ENCODE results near the gene CGB2.
"Not testable (repeated sequence)": the region's sequence is repeated elsewhere in the genome, so short reads cannot be mapped to it uniquely, and the experiment has no call there.

The CGB2 gene

GRCh38 chr19:49017666-49018351 is 13.9 kb upstream of the CGB2 start:
- H3K27ac Mint-ChIP-seq, result no peak overlapping the region
- peak overlapping the region; percentile 85 for H3K4me3 Mint-ChIP-seq
- H3K36me3 Mint-ChIP-seq (ENCODE audit: low read depth), result peaks cover 18% of the 10 kb centered on the region
- peaks cover 14% of the 10 kb centered on the region for H3K4me1 Mint-ChIP-seq (ENCODE audit: low read depth)
- no peaks in the 10 kb centered on the region for H3K9me3 Mint-ChIP-seq
- H3K27me3 Mint-ChIP-seq (ENCODE audit: low read depth), result peaks cover 30% of the 10 kb centered on the region

GRCh38 chr19:49018388-49019241 is 13.1 kb upstream of the CGB2 start:
- Mint-ChIP-seq H3K27ac (peak overlapping the region; percentile 15), H3K4me3 (peak overlapping the region; percentile 85), H3K4me1 (ENCODE audit: low read depth) (peaks cover 14% of the 10 kb centered on the region), H3K36me3 (ENCODE audit: low read depth) (peaks cover 18% of the 10 kb centered on the region), H3K27me3 (ENCODE audit: low read depth) (peaks cover 30% of the 10 kb centered on the region)
- not testable (repeated sequence) for H3K9me3 Mint-ChIP-seq

GRCh38 chr19:49019242-49019932 is 12.3 kb upstream of the CGB2 start:
- Mint-ChIP-seq H3K4me1 (ENCODE audit: low read depth) (peaks cover 14% of the 10 kb centered on the region), H3K27me3 (ENCODE audit: low read depth) (peaks cover 30% of the 10 kb centered on the region), H3K9me3 (no peaks in the 10 kb centered on the region), H3K36me3 (ENCODE audit: low read depth) (peaks cover 13% of the 10 kb centered on the region), H3K4me3 (peak overlapping the region; percentile 85), H3K27ac (peak overlapping the region; percentile 71)

- Mint-ChIP-seq H3K36me3 (ENCODE audit: low read depth) (peaks cover 13% of the 10 kb centered on the region), H3K9me3 (no peaks in the 10 kb centered on the region), H3K27ac (no peak overlapping the region), H3K4me1 (ENCODE audit: low read depth) (peaks cover 14% of the 10 kb centered on the region), H3K27me3 (ENCODE audit: low read depth) (peaks cover 30% of the 10 kb centered on the region), H3K4me3 (no peak overlapping the region)
Observed at GRCh38 chr19:49020342-49020741, 11.3 kb upstream of the CGB2 start.

GRCh38 chr19:49020931-49021895 is 10.5 kb upstream of the CGB2 start:
- peaks cover 14% of the 10 kb centered on the region for H3K4me1 Mint-ChIP-seq (ENCODE audit: low read depth)
- H3K36me3 Mint-ChIP-seq (ENCODE audit: low read depth), result peaks cover 8% of the 10 kb centered on the region
- no peaks in the 10 kb centered on the region for H3K9me3 Mint-ChIP-seq
- no peak overlapping the region for H3K4me3 Mint-ChIP-seq
- H3K27me3 Mint-ChIP-seq (ENCODE audit: low read depth), result peaks cover 30% of the 10 kb centered on the region
- no peak overlapping the region for H3K27ac Mint-ChIP-seq

- Mint-ChIP-seq H3K27ac (no peak overlapping the region), H3K9me3 (no peaks in the 10 kb centered on the region), H3K4me1 (ENCODE audit: low read depth) (peaks cover 14% of the 10 kb centered on the region), H3K4me3 (no peak overlapping the region), H3K36me3 (ENCODE audit: low read depth) (peaks cover 4% of the 10 kb centered on the region), H3K27me3 (ENCODE audit: low read depth) (peaks cover 30% of the 10 kb centered on the region)
Observed at GRCh38 chr19:49022116-49022515, 9.6 kb upstream of the CGB2 start.

GRCh38 chr19:49024233-49024632 is 7.5 kb upstream of the CGB2 start, which contains the start of gene CGB3:
CGB3 (minus strand) TSS chr19:49024333; CDS start chr19:49023971, 362 bp downstream.
- H3K27ac Mint-ChIP-seq; H3K36me3 Mint-ChIP-seq (ENCODE audit: low read depth); H3K4me1 Mint-ChIP-seq (ENCODE audit: low read depth); H3K4me3 Mint-ChIP-seq; H3K9me3 Mint-ChIP-seq: not testable (repeated sequence)
- peaks cover 20% of the 10 kb centered on the region for H3K27me3 Mint-ChIP-seq (ENCODE audit: low read depth)

- not testable (repeated sequence) for H3K9me3 Mint-ChIP-seq; H3K27ac Mint-ChIP-seq; H3K4me3 Mint-ChIP-seq; H3K36me3 Mint-ChIP-seq (ENCODE audit: low read depth); H3K4me1 Mint-ChIP-seq (ENCODE audit: low read depth)
- peaks cover 13% of the 10 kb centered on the region for H3K27me3 Mint-ChIP-seq (ENCODE audit: low read depth)
Observed at GRCh38 chr19:49025088-49025487, 6.6 kb upstream of the CGB2 start.

GRCh38 chr19:49025599-49025998 is 6.1 kb upstream of the CGB2 start:
- not testable (repeated sequence) for H3K27me3 Mint-ChIP-seq (ENCODE audit: low read depth); H3K4me3 Mint-ChIP-seq; H3K9me3 Mint-ChIP-seq; H3K4me1 Mint-ChIP-seq (ENCODE audit: low read depth); H3K27ac Mint-ChIP-seq; H3K36me3 Mint-ChIP-seq (ENCODE audit: low read depth)

GRCh38 chr19:49028686-49029085 is 3.0 kb upstream of the CGB2 start:
- H3K9me3 Mint-ChIP-seq; H3K4me3 Mint-ChIP-seq; H3K27ac Mint-ChIP-seq; H3K27me3 Mint-ChIP-seq (ENCODE audit: low read depth); H3K4me1 Mint-ChIP-seq (ENCODE audit: low read depth); H3K36me3 Mint-ChIP-seq (ENCODE audit: low read depth): not testable (repeated sequence)

GRCh38 chr19:49029749-49030148 is 1.9 kb upstream of the CGB2 start:
- H3K36me3 Mint-ChIP-seq (ENCODE audit: low read depth); H3K4me3 Mint-ChIP-seq; H3K27ac Mint-ChIP-seq; H3K27me3 Mint-ChIP-seq (ENCODE audit: low read depth); H3K9me3 Mint-ChIP-seq; H3K4me1 Mint-ChIP-seq (ENCODE audit: low read depth): not testable (repeated sequence)

GRCh38 chr19:49030323-49030722 is 1.4 kb upstream of the CGB2 start:
- not testable (repeated sequence) for H3K27me3 Mint-ChIP-seq (ENCODE audit: low read depth); H3K36me3 Mint-ChIP-seq (ENCODE audit: low read depth); H3K4me3 Mint-ChIP-seq; H3K4me1 Mint-ChIP-seq (ENCODE audit: low read depth); H3K27ac Mint-ChIP-seq; H3K9me3 Mint-ChIP-seq

GRCh38 chr19:49036815-49037214 is 5.1 kb downstream of the CGB2 start, which contains the start of gene CGB1:
CGB1 (minus strand) TSS chr19:49036895; CDS start chr19:49036711, 184 bp downstream.
- H3K27me3 Mint-ChIP-seq (ENCODE audit: low read depth); H3K36me3 Mint-ChIP-seq (ENCODE audit: low read depth); H3K4me3 Mint-ChIP-seq; H3K4me1 Mint-ChIP-seq (ENCODE audit: low read depth); H3K9me3 Mint-ChIP-seq; H3K27ac Mint-ChIP-seq: not testable (repeated sequence)

- H3K27ac Mint-ChIP-seq; H3K27me3 Mint-ChIP-seq (ENCODE audit: low read depth); H3K4me1 Mint-ChIP-seq (ENCODE audit: low read depth); H3K9me3 Mint-ChIP-seq; H3K4me3 Mint-ChIP-seq; H3K36me3 Mint-ChIP-seq (ENCODE audit: low read depth): not testable (repeated sequence)
Observed at GRCh38 chr19:49038111-49038510, 6.4 kb downstream of the CGB2 start.

Data from T-helper 1 cell treated with Interleukin-12 subunit alpha and Interleukin-12 subunit beta and Interleukin-4 antibody, amounts not matched to agents 30 μg/mL and 1 μg/mL, for 36 hours (primary cell).